DMS 273 (cell line): ENCODE data around the gene ADGRB2.

Experiments used
- DNase-seq: peaks from one replicate; lab custom pipeline; 2025; ENCODE audit not compliant: unreplicated experiment; lab: John Stamatoyannopoulos, UW

Gene ADGRB2

GRCh38 chr1:31687601-31688000 lies 76.5 kb downstream of the ADGRB2 start:
- no peak for DNase-seq

DNA sequence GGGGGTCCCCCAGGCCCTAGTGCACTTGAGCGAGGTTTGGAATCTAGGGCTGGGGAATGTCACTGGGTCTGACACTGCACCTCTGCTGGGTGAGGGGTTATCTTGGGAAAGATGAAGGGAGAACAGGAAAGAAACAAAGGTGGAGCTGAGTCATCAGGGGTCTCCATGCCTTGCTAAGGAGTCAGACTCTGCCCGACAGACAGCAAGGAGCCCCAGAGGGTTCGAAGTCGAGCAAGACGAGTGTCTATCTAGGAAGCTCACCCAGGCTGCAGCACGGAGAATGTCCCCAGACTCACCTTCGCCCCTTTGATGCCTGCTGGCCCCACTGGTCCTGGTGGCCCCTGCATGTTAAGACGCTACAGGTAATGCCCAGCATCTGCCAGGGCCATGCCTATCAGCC lies 78.3 kb downstream of the ADGRB2 start:
- DNase-seq, result no peak

- peak; percentile 37 for DNase-seq
Observed at GRCh38 chr1:31683997-31684396, 80.1 kb downstream of the ADGRB2 start.

- DNase-seq, result peak; percentile 41
Observed at GRCh38 chr1:31681415-31681814, 82.7 kb downstream of the ADGRB2 start.

GRCh38 chr1:31679676-31680230 lies 84.4 kb downstream of the ADGRB2 start:
- DNase-seq, result no peak

GRCh38 chr1:31679091-31679490 lies 85.0 kb downstream of the ADGRB2 start:
- DNase-seq, result no peak

GRCh38 chr1:31678681-31679080 lies 85.5 kb downstream of the ADGRB2 start:
- no peak for DNase-seq

GRCh38 chr1:31677949-31678348 lies 86.2 kb downstream of the ADGRB2 start:
- DNase-seq, result no peak

- DNase-seq, result no peak
Observed at GRCh38 chr1:31677401-31677800, 86.7 kb downstream of the ADGRB2 start.
